GM12878 (cell line): Measurements from ENCODE around the gene CNTNAP2. TPM values are rescaled to one million over a fixed set of nuclear protein-coding genes. Genes with fewer than 3 reads are reported as not detected.

Experiments used
- ATAC-seq: fragments of 200-7000 bp; cut with Tn5 transposase; 3 replicates; pipeline ENCODE4 v1.9.1; 2020; ENCODE audit warnings: mild to moderate bottlenecking, moderate library complexity
- BruUV-seq: library from RNA; stranded (reverse); fragments of 400-500 nt; replicated peaks from 2 replicates; lab custom pipeline; 2021; lab: Mats Ljungman, UMichigan
- CTCF ChIA-PET: fragments of 300-600 bp; sonication (Branson Sonifier 250); formaldehyde crosslinking; extraction: SDS; loops from one replicate; lab custom pipeline; 2021; ENCODE audit warnings: inconsistent platforms; lab: Yijun Ruan, JAX
- POLR2A ChIA-PET: fragments of 350-600 bp; formaldehyde crosslinking; extraction: SDS; loops from one replicate; lab custom pipeline; 2021; ENCODE audit warnings: inconsistent platforms; lab: Charles Lee
- RAD21 ChIA-PET: fragments of 300-600 bp; sonication (Branson Sonifier 250); formaldehyde crosslinking; loops from one replicate; lab custom pipeline; 2023; ENCODE audit warnings: antibody characterized with exemption; ENCODE audit not compliant: unreplicated experiment; lab: Charles Lee
- SMC1A ChIA-PET: fragments of 300-600 bp; sonication (Branson Sonifier 250); formaldehyde crosslinking; loops from one replicate; lab custom pipeline; 2023; ENCODE audit not compliant: unreplicated experiment, uncharacterized antibody; lab: Charles Lee
- DNase-seq: peaks from one replicate; pipeline ENCODE4 v3.0.0-alpha.2; 2011; ENCODE audit warnings: low read depth, low spot score
- FAIRE-seq: peaks from 3 replicates; lab custom pipeline; 2011; peaks lifted over from hg19 to GRCh38; lab: Jason Lieb, UNC
- H2AFZ ChIP-seq: 2 replicates; pipeline ENCODE4 v1.6.0; 2011; ENCODE audit warnings: low read depth, low read length, control low read depth; ENCODE audit not compliant: control insufficient read depth
- H3K27ac ChIP-seq: 2 replicates; pipeline ENCODE4 v1.5.1; 2011; ENCODE audit warnings: control low read depth; ENCODE audit not compliant: control insufficient read depth, insufficient read depth
- H3K27me3 ChIP-seq, 2 experiments: replicated peaks in 1 of 2; 2 replicates each; pipeline versions ENCODE4 v1.6.0 to v1.6.1; 2011; ENCODE audit warnings: low read length in 1 of 2; ENCODE audit not compliant: control insufficient read depth in 2 of 2, insufficient read depth in 2 of 2
- H3K36me3 ChIP-seq, 2 experiments: 2 replicates each; pipeline ENCODE4 v1.5.1; 2011; ENCODE audit warnings: low read length in 1 of 2; ENCODE audit not compliant: control insufficient read depth in 2 of 2, insufficient read depth in 2 of 2
- H3K4me1 ChIP-seq: 2 replicates; pipeline ENCODE4 v1.6.1; 2011; ENCODE audit warnings: mild to moderate bottlenecking, low read length, moderate library complexity, mixed read lengths; ENCODE audit not compliant: control insufficient read depth, insufficient read depth
- H3K4me2 ChIP-seq: 2 replicates; pipeline ENCODE4 v1.6.0; 2011; ENCODE audit warnings: control low read depth; ENCODE audit not compliant: control insufficient read depth, insufficient read depth
- H3K4me3 ChIP-seq: fragments of 200-600 bp; sonication (generic); 2 replicates; pipeline ENCODE4 v1.5.1; 2016
- H3K79me2 ChIP-seq: 2 replicates; pipeline ENCODE4 v1.6.0; 2011; ENCODE audit warnings: low read length; ENCODE audit not compliant: control insufficient read depth, insufficient read depth
- H3K9ac ChIP-seq: 2 replicates; pipeline ENCODE4 v1.8.0; 2011; ENCODE audit warnings: low read length, control low read depth, mixed read lengths; ENCODE audit not compliant: control insufficient read depth, insufficient read depth
- H3K9me3 ChIP-seq: replicated peaks from 3 replicates; pipeline ENCODE4 v1.5.1; 2011; ENCODE audit warnings: mild to moderate bottlenecking, low read length; ENCODE audit not compliant: control insufficient read depth, insufficient read depth
- H4K20me1 ChIP-seq: 2 replicates; pipeline ENCODE4 v1.6.0; 2011; ENCODE audit not compliant: control insufficient read depth, insufficient read depth
- FOS ChIP-seq: IDR thresholded peaks from 3 replicates; pipeline ENCODE4 v1.6.1; 2011; ENCODE audit warnings: borderline replicate concordance; ENCODE audit not compliant: insufficient read length; ENCODE audit errors: extremely low read depth
- MYC ChIP-seq: IDR thresholded peaks from 2 replicates; pipeline ENCODE4 v1.6.1; 2011; ENCODE audit warnings: mild to moderate bottlenecking, low read length, moderate library complexity, inconsistent platforms; ENCODE audit not compliant: insufficient read depth, insufficient replicate concordance, insufficient read length, severe bottlenecking
- NBN ChIP-seq: fragments of 450-650 bp; IDR thresholded peaks from 2 replicates; pipeline ENCODE4 v1.6.1; 2016
- NFIC ChIP-seq: IDR thresholded peaks from 2 replicates; pipeline ENCODE4 v1.6.1; 2012; ENCODE audit warnings: low read depth, mild to moderate bottlenecking, inconsistent platforms, low read length, moderate library complexity
- RFX5 ChIP-seq: IDR thresholded peaks from 2 replicates; pipeline ENCODE4 v1.6.1; 2011; ENCODE audit warnings: low read depth, low read length, improper control_type of control experiment
- ZBED1 ChIP-seq: IDR thresholded peaks from 2 replicates; pipeline ENCODE4 v1.6.1; 2016; ENCODE audit warnings: borderline replicate concordance
- WGBS: methylation state at CpG from one replicate; pipeline ENCODE4 v1.1.6; 2016; ENCODE audit warnings: low lambda C conversion rate; ENCODE audit not compliant: insufficient replicate concordance, insufficient coverage; ENCODE audit errors: missing lambda C conversion rate; 5-methylcytosine and 5-hydroxymethylcytosine counted together
- in situ Hi-C: fragments of 300-500 bp; cut with MboI; formaldehyde crosslinking; loops from 9 replicates; pipeline ENCODE4 v1.14.3; 2018; ENCODE audit warnings: mixed read lengths
- intact Hi-C: fragments of 100-400 bp; cut with micrococcal nuclease; formaldehyde crosslinking; loops from one replicate; pipeline ENCODE4 v1.14.2; 2022; ENCODE audit not compliant: unreplicated experiment
- polyA plus RNA-seq, 11 experiments: library from polyadenylated mRNA; depleted of rRNA in 4 of 11; unstranded in 6 of 11; stranded (reverse) in 5 of 11; fragments of >200 nt; fragmentation: Nextera tagmentation in 4 of 11; fragmentation: Illumina TruSeq in 1 of 11; extraction: Ambion mirVana in 4 of 11; extraction: Trizol in 1 of 11; gene quantifications; 1 replicate in 1 of 11; 2 replicates in 10 of 11; pipeline versions ENCODE4 v1.2.1 to v1.2.3, GENCODE V29; 2011 to 2016; ENCODE audit warnings: inconsistent platforms in 2 of 11, missing spikeins in 2 of 11, low read depth in 1 of 11
- total RNA-seq, 4 experiments: library from RNA; depleted of rRNA in 3 of 4; stranded (reverse); fragments of >200 nt in 3 of 4; fragmentation: Illumina TruSeq in 1 of 4; extraction: Trizol in 1 of 4; gene quantifications; 2 replicates each; pipeline versions ENCODE4 v1.2.1 to v1.2.3, GENCODE V29; 2013 to 2021

CNTNAP2 gene
- total and polyA plus RNA-seq, 10 of the 15 experiments (the other 5 are each of a cell fraction or from before 2014, with no cell fraction given): 0.03 to 0.08 (median 0.03) TPM; not detected in 7

GRCh38 chr7:148348466-148348865 is 2231.9 kb downstream of the CNTNAP2 start:
- RAD21 ChIA-PET: no interaction called here
- H3K27ac ChIP-seq: no peak overlapping the region
- DNase-seq (no peak), ATAC-seq (no peak), FAIRE-seq (no peak)
- no TSS peak for BruUV-seq
- H3K36me3 ChIP-seq: no peaks in the 10 kb centered on the region
- H3K9ac ChIP-seq: no peak overlapping the region
- no peaks in the 10 kb centered on the region for H3K79me2 ChIP-seq
- intact Hi-C loops: no loop called here
- no peak overlapping the region for H3K4me2 ChIP-seq
- no peak overlapping the region for H2AFZ ChIP-seq
- SMC1A ChIA-PET: no interaction called here
- no peaks in the 10 kb centered on the region for H3K4me1 ChIP-seq
- H3K27me3 ChIP-seq: no peaks in the 10 kb centered on the region; a peak in 1 of 4 replicates
- H3K9me3 ChIP-seq: no peaks in the 10 kb centered on the region
- H4K20me1 ChIP-seq: no peaks in the 10 kb centered on the region
- POLR2A ChIA-PET: no interaction called here
- H3K4me3 ChIP-seq: no peak overlapping the region
- TF ChIP-seq RFX5: no peak
- TF ChIP-seq ZBED1: no peak
- TF ChIP-seq, all 136 proteins: peak for 0
- 58% methylated on average over 10 of the region's 10 CpGs for WGBS
- CTCF ChIA-PET: no interaction called here
- in situ Hi-C loops: no loop called here

GRCh38 chr7:148356303-148356702 is 2239.7 kb downstream of the CNTNAP2 start:
- SMC1A ChIA-PET: no interaction called here
- H3K4me2 ChIP-seq: no peak overlapping the region
- H3K36me3 ChIP-seq: no peaks in the 10 kb centered on the region
- H3K27ac ChIP-seq: no peak overlapping the region
- BruUV-seq: no TSS peak
- no peak overlapping the region for H3K4me3 ChIP-seq
- POLR2A ChIA-PET: no interaction called here
- H3K9ac ChIP-seq: no peak overlapping the region
- DNase-seq (no peak), FAIRE-seq (no peak), ATAC-seq (no peak)
- in situ Hi-C loops (no loop called here), intact Hi-C loops (no loop called here)
- CTCF ChIA-PET: no interaction called here
- no peaks in the 10 kb centered on the region for H3K9me3 ChIP-seq
- 75% methylated on average over 5 of the region's 5 CpGs for WGBS
- no peaks in the 10 kb centered on the region for H4K20me1 ChIP-seq
- no peaks in the 10 kb centered on the region for H3K4me1 ChIP-seq
- RAD21 ChIA-PET: no interaction called here
- TF ChIP-seq NBN: no peak
- no peak for TF ChIP-seq FOS
- TF ChIP-seq MYC: no peak
- TF ChIP-seq NFIC: no peak
- H3K27me3 ChIP-seq: no peaks in the 10 kb centered on the region
- H2AFZ ChIP-seq: no peak overlapping the region
- H3K79me2 ChIP-seq: no peaks in the 10 kb centered on the region
